ENCODE measurements around the gene DSCAML1.
A peak's percentile ranks its signal among the peaks of the same experiment; 100 is the strongest.

The DSCAML1 gene

GRCh38 chr11:117747892-117748291 lies 49.1 kb downstream of the DSCAML1 start:
- no peak overlapping the region for H3K9ac ChIP-seq (ENCODE audit: low read depth in 1 of 2, low read length in 2 of 2)
- H3K9me3 ChIP-seq (ENCODE audit: control insufficient read depth in 2 of 2, low read length in 2 of 2) = no peaks in the 10 kb centered on the region
- H3K4me3 ChIP-seq (ENCODE audit: low read length in 2 of 2) = no peak overlapping the region
- no peaks in the 10 kb centered on the region for H3K27me3 ChIP-seq (ENCODE audit: control insufficient read depth in 2 of 2, insufficient read depth in 2 of 2, low read length in 2 of 2)
- H3K36me3 ChIP-seq (ENCODE audit: control insufficient read depth in 2 of 2, insufficient read depth in 2 of 2, low read length in 2 of 2) = no peaks in the 10 kb centered on the region
- H3K27ac ChIP-seq (ENCODE audit: low read depth in 2 of 2, low read length in 2 of 2) = peak overlapping the region; percentile 85
- peaks cover 26 to 28% of the 10 kb centered on the region in 2 donors for H3K4me1 ChIP-seq (ENCODE audit: control insufficient read depth in 2 of 2, insufficient read depth in 2 of 2, low read length in 2 of 2)

GRCh38 chr11:117745346-117745745 lies 51.7 kb downstream of the DSCAML1 start:
- Histone ChIP-seq H3K9me3 (ENCODE audit: control insufficient read depth in 2 of 2, low read length in 2 of 2) (no peaks in the 10 kb centered on the region), H3K4me3 (ENCODE audit: low read length in 2 of 2) (no peak overlapping the region), H3K4me1 (ENCODE audit: control insufficient read depth in 2 of 2, insufficient read depth in 2 of 2, low read length in 2 of 2) (peaks cover 24 to 25% of the 10 kb centered on the region in 2 donors), H3K27me3 (ENCODE audit: control insufficient read depth in 2 of 2, insufficient read depth in 2 of 2, low read length in 2 of 2) (no peaks in the 10 kb centered on the region), H3K9ac (ENCODE audit: low read depth in 1 of 2, low read length in 2 of 2) (no peak overlapping the region), H3K36me3 (ENCODE audit: control insufficient read depth in 2 of 2, insufficient read depth in 2 of 2, low read length in 2 of 2) (no peaks in the 10 kb centered on the region), H3K27ac (ENCODE audit: low read depth in 2 of 2, low read length in 2 of 2) (no peak overlapping the region)

GRCh38 chr11:117744471-117745150 lies 52.4 kb downstream of the DSCAML1 start:
- Histone ChIP-seq H3K9me3 (ENCODE audit: control insufficient read depth in 2 of 2, low read length in 2 of 2) (no peaks in the 10 kb centered on the region), H3K27ac (ENCODE audit: low read depth in 2 of 2, low read length in 2 of 2) (no peak overlapping the region), H3K36me3 (ENCODE audit: control insufficient read depth in 2 of 2, insufficient read depth in 2 of 2, low read length in 2 of 2) (no peaks in the 10 kb centered on the region), H3K9ac (ENCODE audit: low read depth in 1 of 2, low read length in 2 of 2) (no peak overlapping the region), H3K4me1 (ENCODE audit: control insufficient read depth in 2 of 2, insufficient read depth in 2 of 2, low read length in 2 of 2) (peaks cover 17% of the 10 kb centered on the region in 2 donors), H3K27me3 (ENCODE audit: control insufficient read depth in 2 of 2, insufficient read depth in 2 of 2, low read length in 2 of 2) (no peaks in the 10 kb centered on the region), H3K4me3 (ENCODE audit: low read length in 2 of 2) (no peak overlapping the region)

GRCh38 chr11:117743121-117743815 lies 53.7 kb downstream of the DSCAML1 start:
- no peak overlapping the region for H3K9ac ChIP-seq (ENCODE audit: low read depth in 1 of 2, low read length in 2 of 2)
- H3K4me1 ChIP-seq (ENCODE audit: control insufficient read depth in 2 of 2, insufficient read depth in 2 of 2, low read length in 2 of 2) = peaks cover 4 to 6% of the 10 kb centered on the region in 2 donors
- H3K4me3 ChIP-seq (ENCODE audit: low read length in 2 of 2) = no peak overlapping the region
- no peaks in the 10 kb centered on the region for H3K27me3 ChIP-seq (ENCODE audit: control insufficient read depth in 2 of 2, insufficient read depth in 2 of 2, low read length in 2 of 2)
- no peaks in the 10 kb centered on the region for H3K36me3 ChIP-seq (ENCODE audit: control insufficient read depth in 2 of 2, insufficient read depth in 2 of 2, low read length in 2 of 2)
- H3K9me3 ChIP-seq (ENCODE audit: control insufficient read depth in 2 of 2, low read length in 2 of 2) = no peaks in the 10 kb centered on the region
- no peak overlapping the region for H3K27ac ChIP-seq (ENCODE audit: low read depth in 2 of 2, low read length in 2 of 2)

- H3K27me3 ChIP-seq (ENCODE audit: control insufficient read depth in 2 of 2, insufficient read depth in 2 of 2, low read length in 2 of 2) = no peaks in the 10 kb centered on the region
- H3K36me3 ChIP-seq (ENCODE audit: control insufficient read depth in 2 of 2, insufficient read depth in 2 of 2, low read length in 2 of 2) = no peaks in the 10 kb centered on the region
- H3K27ac ChIP-seq (ENCODE audit: low read depth in 2 of 2, low read length in 2 of 2) = no peak overlapping the region
- no peak overlapping the region for H3K9ac ChIP-seq (ENCODE audit: low read depth in 1 of 2, low read length in 2 of 2)
- no peak overlapping the region for H3K4me3 ChIP-seq (ENCODE audit: low read length in 2 of 2)
- no peaks in the 10 kb centered on the region for H3K4me1 ChIP-seq (ENCODE audit: control insufficient read depth in 2 of 2, insufficient read depth in 2 of 2, low read length in 2 of 2)
- no peaks in the 10 kb centered on the region for H3K9me3 ChIP-seq (ENCODE audit: control insufficient read depth in 2 of 2, low read length in 2 of 2)
Observed at GRCh38 chr11:117738246-117738957, 58.6 kb downstream of the DSCAML1 start.

- no peak overlapping the region for H3K4me3 ChIP-seq (ENCODE audit: low read length in 2 of 2)
- no peak overlapping the region for H3K27ac ChIP-seq (ENCODE audit: low read depth in 2 of 2, low read length in 2 of 2)
- H3K9me3 ChIP-seq (ENCODE audit: control insufficient read depth in 2 of 2, low read length in 2 of 2) = no peaks in the 10 kb centered on the region
- H3K36me3 ChIP-seq (ENCODE audit: control insufficient read depth in 2 of 2, insufficient read depth in 2 of 2, low read length in 2 of 2) = no peaks in the 10 kb centered on the region
- H3K4me1 ChIP-seq (ENCODE audit: control insufficient read depth in 2 of 2, insufficient read depth in 2 of 2, low read length in 2 of 2) = no peaks in the 10 kb centered on the region
- H3K27me3 ChIP-seq (ENCODE audit: control insufficient read depth in 2 of 2, insufficient read depth in 2 of 2, low read length in 2 of 2) = no peaks in the 10 kb centered on the region
- no peak overlapping the region for H3K9ac ChIP-seq (ENCODE audit: low read depth in 1 of 2, low read length in 2 of 2)
Observed at GRCh38 chr11:117735350-117735977, 61.6 kb downstream of the DSCAML1 start.

GRCh38 chr11:117734601-117735024 lies 62.4 kb downstream of the DSCAML1 start:
- Histone ChIP-seq H3K9ac (ENCODE audit: low read depth in 1 of 2, low read length in 2 of 2) (no peak overlapping the region), H3K9me3 (ENCODE audit: control insufficient read depth in 2 of 2, low read length in 2 of 2) (no peaks in the 10 kb centered on the region), H3K27ac (ENCODE audit: low read depth in 2 of 2, low read length in 2 of 2) (no peak overlapping the region), H3K4me1 (ENCODE audit: control insufficient read depth in 2 of 2, insufficient read depth in 2 of 2, low read length in 2 of 2) (no peaks in the 10 kb centered on the region), H3K27me3 (ENCODE audit: control insufficient read depth in 2 of 2, insufficient read depth in 2 of 2, low read length in 2 of 2) (no peaks in the 10 kb centered on the region), H3K4me3 (ENCODE audit: low read length in 2 of 2) (no peak overlapping the region), H3K36me3 (ENCODE audit: control insufficient read depth in 2 of 2, insufficient read depth in 2 of 2, low read length in 2 of 2) (no peaks in the 10 kb centered on the region)

- H3K4me3 ChIP-seq (ENCODE audit: low read length in 2 of 2) = no peak overlapping the region
- no peak overlapping the region for H3K9ac ChIP-seq (ENCODE audit: low read depth in 1 of 2, low read length in 2 of 2)
- H3K9me3 ChIP-seq (ENCODE audit: control insufficient read depth in 2 of 2, low read length in 2 of 2) = no peaks in the 10 kb centered on the region
- no peaks in the 10 kb centered on the region for H3K27me3 ChIP-seq (ENCODE audit: control insufficient read depth in 2 of 2, insufficient read depth in 2 of 2, low read length in 2 of 2)
- H3K27ac ChIP-seq (ENCODE audit: low read depth in 2 of 2, low read length in 2 of 2) = no peak overlapping the region
- no peaks in the 10 kb centered on the region for H3K36me3 ChIP-seq (ENCODE audit: control insufficient read depth in 2 of 2, insufficient read depth in 2 of 2, low read length in 2 of 2)
- no peaks in the 10 kb centered on the region for H3K4me1 ChIP-seq (ENCODE audit: control insufficient read depth in 2 of 2, insufficient read depth in 2 of 2, low read length in 2 of 2)
Observed at GRCh38 chr11:117733316-117733715, 63.7 kb downstream of the DSCAML1 start.

- Histone ChIP-seq H3K9me3 (ENCODE audit: control insufficient read depth in 2 of 2, low read length in 2 of 2) (no peaks in the 10 kb centered on the region), H3K27ac (ENCODE audit: low read depth in 2 of 2, low read length in 2 of 2) (no peak overlapping the region), H3K4me1 (ENCODE audit: control insufficient read depth in 2 of 2, insufficient read depth in 2 of 2, low read length in 2 of 2) (no peaks in the 10 kb centered on the region), H3K9ac (ENCODE audit: low read depth in 1 of 2, low read length in 2 of 2) (no peak overlapping the region), H3K27me3 (ENCODE audit: control insufficient read depth in 2 of 2, insufficient read depth in 2 of 2, low read length in 2 of 2) (no peaks in the 10 kb centered on the region), H3K4me3 (ENCODE audit: low read length in 2 of 2) (no peak overlapping the region), H3K36me3 (ENCODE audit: control insufficient read depth in 2 of 2, insufficient read depth in 2 of 2, low read length in 2 of 2) (no peaks in the 10 kb centered on the region)
Observed at GRCh38 chr11:117731722-117732290, 65.2 kb downstream of the DSCAML1 start.
